C4-2B (cell line): ENCODE measurements around the gene COP1.

Experiments
- CTCF ChIP-seq: fragments of 450-650 bp; conservative IDR thresholded peaks from 2 replicates; pipeline ENCODE4 v1.5.1; 2017; ENCODE audit warnings: mild to moderate bottlenecking
- ZFX ChIP-seq: fragments of 450-650 bp; IDR thresholded peaks from 2 replicates; pipeline ENCODE4 v1.6.1; 2017

GRCh38 chr1:175984813-175985212 lies 222.3 kb downstream of the COP1 start:
- no peak for TF ChIP-seq CTCF
- no peak for TF ChIP-seq ZFX
